Measurements from ENCODE around the gene EEF2.
"Not testable (repeated sequence)": the region's sequence is repeated elsewhere in the genome, so short reads cannot be mapped to it uniquely, and the experiment has no call there.

Gene EEF2

DNA sequence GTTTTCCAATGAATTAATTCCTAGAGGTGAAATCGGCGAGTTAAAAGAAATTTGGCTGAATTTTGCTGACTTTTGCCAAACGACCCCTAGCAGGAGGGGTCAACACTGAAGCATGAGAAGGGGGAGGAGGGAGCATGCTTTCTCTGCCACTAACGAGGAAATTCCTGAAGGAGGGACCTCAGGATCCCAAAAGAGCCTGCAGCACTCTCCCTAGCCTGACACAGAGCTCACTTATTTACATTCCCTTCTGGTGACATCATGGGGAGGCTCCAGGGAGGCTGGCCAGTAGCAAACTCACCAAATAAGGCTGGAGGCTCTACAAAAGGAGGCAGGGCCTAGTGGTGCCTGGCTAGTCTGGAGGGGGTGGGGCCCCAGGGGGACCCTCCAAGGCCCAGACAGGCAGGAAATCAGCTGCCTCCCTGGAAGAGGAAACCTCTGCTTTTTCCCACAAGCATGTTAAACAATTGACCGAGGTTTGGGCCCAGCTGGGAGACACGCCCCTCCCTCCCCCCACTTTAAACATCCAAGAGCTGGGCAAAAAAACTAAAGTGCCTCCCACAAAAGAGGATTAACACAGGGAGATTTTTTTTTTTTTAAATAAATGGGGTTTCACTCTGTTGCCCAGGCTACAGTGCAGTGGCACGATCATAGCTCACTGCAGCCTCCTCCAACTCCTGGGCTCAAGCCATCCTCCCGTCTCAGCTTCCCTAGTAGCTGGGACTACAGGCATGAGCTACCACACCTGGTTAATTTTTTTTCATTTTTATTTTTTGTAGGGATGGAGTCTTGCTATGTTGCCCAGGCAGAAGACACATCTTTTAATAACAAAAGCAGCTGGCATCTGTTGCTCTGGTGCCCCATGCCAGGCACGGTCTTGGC lies 16.5 kb downstream of the EEF2 start:
- DNase-seq, result peak; percentile 22

DNA sequence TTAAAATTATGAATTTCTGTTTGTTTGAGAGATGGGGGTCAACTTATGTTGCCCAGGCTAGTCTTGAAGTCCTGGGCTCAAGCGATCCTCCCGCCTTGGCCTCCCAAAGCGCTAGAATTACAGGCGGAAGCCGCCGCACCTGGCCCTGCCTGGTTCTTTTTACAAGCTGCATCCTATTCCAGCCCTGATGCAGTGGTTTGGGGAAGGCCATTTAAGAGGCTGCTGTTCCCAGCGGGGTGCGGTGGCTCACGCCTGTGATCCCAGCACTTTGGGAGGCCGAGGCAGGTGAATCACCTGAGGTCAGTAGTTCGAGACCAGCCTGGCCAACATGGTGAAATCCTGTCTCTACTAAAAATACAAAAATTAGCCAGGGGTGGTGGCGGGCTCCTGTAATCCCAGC lies 17.3 kb downstream of the EEF2 start:
- DNase-seq, result not testable (repeated sequence)

DNA sequence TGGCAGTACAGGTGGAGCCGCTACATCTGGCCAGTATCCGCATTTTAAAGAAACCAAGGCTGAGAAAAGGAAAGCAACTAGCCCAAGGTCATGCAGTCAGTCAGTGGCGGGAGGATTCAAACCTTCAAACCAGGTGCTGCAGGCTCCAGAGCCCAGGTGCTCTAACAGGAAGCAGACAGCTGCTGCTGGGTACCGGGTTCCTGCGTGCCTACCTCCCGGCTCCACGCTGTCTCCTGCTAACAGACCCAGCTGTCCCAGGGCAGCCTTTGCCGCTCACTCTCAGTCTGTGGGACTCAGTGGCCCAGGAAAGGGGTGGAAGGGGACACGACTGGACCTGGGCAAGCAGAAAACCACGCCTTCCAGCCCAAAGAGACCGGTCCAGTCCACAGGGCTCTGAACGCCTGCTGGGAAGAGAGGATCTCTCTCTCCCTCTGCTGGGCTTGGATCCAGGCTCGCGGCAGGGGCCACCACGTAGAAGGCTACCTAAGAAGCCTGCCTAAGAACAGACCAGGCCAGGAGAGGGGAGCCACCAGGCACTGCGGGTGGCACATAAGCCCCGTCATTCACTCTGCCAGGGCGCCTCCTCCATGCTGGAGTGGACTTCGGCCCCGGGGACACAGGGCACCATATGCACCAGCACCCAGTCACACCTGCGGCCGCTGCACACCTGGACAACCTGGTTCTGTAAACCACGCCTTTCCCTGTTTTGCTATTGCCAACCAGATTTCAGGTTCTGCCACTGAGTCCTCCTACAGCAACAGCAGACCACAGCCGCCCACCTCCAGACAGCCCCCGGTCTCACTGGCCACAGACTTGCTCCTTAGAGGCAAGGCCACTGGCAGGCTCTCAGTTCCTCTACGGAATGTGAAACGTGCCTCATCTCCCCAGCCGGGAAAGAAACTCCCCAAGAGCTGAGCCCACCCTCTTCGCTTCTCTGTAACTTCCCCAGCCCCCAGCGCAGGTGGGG lies 18.9 kb downstream of the EEF2 start:
- DNase-seq, result peak; percentile 29

DNA sequence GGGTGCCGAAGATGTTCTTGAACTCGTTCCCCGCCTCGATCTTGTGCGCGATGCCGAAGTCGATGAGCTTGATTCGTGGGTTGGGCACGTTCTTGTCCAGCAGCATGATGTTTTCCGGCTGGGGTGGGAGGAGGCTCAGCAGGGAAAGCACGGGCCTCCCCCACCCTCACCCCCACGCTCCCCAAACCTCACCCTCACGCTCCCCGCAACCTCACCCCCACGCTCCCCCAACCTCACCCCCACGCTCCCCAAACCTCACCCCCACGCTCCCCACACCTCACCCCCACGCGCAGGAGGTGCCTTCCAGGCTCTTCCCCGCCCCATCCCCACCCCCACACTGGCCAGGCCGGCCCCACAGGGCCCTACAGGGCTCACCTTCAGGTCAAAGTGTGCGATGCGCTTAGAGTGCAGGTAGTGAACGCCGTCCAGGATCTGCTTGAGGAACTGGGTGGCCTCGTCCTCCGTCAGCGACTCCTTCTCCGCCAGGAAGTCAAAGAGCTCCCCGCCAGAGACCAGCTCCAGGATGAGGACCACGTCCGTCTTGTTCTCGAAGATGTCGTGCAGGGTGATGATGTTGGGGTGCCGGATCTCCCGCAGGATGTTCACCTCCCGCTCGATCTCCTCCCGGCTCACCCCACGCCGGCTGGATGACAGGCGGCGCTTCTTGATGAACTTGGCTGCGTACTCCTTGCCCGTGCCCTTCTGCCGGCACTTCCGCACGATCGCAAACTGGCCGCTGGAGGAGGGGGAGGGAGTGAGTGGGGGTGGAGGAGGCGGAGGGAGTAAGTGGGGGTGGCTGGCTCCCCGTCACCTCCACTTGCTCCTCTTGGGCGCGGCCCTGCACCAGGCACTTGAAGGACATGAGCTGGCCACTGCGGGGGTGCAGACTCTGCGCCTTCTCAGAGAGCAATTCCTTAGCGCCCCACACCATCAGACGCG lies 20.7 kb downstream of the EEF2 start:
- no peak for DNase-seq

DNA sequence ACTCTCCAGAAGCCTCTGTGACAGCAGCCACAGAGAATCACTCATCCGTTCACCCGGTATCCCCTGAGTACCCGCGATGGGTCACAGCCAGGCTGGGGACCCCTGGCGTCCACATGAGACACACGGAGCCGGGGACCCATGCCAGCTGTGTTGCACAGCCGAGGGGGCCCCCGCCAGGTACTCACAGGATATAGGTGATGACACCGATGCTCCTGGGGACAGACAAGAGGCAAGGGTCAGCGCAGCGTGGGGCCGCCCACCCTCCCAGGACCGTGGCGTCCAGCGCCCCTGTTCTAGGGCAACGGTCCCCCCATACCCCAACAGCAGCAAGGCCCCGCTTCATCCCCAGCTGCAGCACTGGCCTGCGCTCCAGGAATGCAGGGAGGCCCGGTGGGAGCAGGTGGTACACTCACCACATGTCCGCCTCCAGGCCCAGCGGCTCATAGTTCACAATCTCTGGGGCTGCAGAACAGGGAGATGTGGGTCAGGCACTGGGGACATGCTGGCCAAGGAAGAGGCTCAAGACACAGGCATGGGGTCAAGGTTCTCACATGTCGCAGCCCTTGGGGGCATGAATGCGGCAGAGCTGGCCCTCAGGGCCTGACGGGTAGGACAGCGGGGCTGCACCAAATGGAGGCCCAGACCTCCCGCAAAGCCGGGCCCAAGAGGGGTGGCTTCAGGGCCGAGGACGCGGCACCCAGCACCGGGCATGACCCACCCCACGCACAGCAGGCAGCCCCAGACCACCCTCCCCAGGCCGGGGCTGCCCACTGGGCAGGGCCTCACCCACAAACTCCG lies 21.6 kb downstream of the EEF2 start:
- DNase-seq, result no peak

DNA sequence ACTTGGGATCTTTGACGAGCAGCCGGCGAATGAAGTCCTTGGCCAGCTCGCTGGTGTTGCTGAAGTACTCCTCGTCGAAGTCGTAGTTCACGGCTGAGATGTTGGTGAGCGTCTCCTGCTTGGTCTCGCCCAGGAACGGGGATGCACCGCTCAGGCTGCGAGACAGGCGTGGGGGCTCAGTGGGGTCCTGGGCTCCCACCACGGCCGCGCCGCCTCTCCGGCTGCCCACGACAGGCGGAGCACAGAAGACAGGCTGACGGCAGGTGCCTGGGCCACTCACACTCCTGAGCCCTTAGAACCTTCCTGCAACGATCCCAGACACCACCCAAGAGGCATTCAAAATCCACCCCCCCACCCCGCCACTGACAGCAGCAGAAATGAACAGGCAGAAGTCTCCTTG lies 24.3 kb downstream of the EEF2 start:
- no peak for DNase-seq

DNA sequence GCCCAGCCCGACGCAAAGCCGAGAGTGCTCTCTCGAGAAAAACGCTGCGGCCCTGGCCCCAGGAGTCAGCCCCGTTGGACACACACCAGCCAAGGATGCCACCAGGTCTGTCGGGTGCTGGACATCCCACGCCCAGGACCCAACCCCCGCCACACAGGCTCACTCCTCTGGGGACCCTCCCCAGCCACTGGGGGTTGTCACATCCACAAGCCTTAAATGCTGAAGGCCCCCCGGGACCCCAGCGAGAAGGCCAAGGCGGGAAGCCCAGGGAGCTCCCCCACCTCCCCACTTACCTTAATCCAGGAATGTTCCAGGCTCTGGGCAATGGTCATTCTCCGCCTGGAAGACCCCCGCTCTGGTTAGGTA lies 25.5 kb downstream of the EEF2 start:
- no peak for DNase-seq

DNA sequence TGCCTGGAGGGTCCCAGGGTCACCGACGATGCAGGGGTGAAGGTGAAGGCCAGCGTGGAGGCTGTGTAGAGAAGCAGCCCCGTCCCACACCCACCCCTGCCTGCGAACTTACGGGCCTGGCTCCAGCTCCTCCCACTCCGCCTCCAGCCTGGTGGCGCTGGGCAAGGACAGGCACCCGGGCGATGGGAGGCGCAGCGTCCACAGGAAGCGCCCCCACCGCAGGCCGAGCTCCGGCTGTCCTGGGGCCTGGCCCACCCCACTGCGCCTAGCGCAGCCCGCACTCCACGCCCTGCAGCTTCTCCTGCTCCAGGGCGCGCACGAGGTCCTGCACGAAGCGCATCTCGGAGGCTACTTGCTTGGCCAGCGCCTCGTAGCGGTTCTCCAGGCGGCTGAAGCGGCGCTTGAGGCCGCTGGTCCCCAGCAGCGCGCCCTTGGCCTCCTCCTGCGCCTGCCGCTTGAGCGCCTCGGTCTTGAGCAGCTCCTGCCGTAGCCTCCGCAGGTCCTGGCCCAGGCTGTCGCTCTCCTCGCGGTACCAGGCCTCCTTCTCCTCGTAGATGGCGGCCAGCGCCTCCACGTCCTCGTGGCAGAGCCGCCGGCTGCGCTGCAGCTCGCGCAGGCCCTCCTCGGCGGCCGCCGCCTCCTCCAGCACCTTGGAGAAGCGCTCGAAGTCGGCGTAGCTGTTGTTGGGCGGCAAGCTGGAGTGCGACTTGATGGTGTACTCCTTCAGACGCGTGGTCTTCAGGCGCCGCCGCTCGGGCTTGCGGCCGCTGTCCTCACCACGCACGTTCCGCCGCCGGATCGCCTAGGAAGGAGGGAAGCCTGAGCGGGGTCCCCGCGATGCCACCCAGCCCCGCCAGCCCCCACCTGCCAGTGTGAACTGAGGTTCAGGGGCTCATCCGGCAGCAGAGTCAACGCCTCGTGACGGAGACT lies 26.2 kb downstream of the EEF2 start:
- no peak for DNase-seq

DNA sequence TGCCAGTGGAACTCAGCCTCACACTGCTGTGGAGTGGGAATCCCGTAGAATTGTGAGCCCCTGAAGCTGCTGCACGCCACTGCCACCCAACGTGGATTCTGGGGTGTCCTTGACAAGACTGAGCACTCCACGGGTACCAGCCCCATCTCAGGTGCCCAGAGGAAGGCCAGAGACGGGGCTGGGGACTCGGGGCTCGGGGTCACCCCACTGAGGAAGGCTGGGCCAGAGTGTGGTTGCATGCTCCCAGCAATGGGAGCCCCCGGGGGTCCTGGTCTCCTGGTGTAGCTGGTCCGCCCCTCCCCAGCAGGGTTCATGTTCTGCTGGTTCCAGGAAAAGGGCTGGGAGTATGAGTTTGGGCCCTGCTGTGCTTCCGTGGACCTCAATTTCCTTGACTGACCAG lies 29.6 kb downstream of the EEF2 start:
- no peak for DNase-seq

DNA sequence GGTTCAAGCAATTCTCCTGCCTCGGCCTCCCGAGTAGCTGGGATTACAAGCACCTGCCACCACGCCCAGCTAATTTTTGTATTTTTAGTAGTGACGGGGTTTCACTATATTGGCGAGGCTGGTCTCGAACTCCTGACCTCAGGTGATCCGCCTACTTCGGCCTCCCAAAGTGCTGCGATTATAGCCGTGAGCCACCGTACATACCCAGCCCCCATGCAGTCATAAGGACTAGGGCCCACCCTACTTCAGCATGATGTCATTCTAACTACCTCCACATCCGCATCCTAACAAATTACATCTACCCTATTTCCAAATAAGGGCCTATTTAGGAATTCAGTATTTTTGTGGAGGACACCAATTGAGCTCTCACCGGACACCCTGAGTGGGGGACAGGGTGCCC lies 30.0 kb downstream of the EEF2 start:
- DNase-seq, result not testable (repeated sequence)

DNA sequence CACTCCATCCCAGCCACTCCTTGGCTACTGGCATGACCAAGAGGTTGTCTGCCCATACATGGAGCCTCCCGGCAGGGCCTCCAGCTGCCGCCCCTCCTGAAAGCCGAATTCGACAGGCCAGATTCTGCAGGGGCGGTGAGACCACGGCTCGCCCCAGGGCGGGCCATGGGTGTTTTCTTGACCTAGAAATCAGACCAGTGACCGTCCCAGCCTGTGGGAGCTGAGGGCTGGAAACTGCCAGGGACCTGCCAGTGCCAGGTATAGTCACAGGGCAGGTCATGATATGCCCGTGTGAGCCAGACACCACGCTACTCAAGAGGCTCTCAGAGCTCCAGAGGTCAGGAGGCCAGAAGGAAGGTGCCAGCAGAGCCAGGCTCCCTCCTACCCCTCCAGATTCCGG lies 31.2 kb downstream of the EEF2 start:
- DNase-seq, result no peak

DNA sequence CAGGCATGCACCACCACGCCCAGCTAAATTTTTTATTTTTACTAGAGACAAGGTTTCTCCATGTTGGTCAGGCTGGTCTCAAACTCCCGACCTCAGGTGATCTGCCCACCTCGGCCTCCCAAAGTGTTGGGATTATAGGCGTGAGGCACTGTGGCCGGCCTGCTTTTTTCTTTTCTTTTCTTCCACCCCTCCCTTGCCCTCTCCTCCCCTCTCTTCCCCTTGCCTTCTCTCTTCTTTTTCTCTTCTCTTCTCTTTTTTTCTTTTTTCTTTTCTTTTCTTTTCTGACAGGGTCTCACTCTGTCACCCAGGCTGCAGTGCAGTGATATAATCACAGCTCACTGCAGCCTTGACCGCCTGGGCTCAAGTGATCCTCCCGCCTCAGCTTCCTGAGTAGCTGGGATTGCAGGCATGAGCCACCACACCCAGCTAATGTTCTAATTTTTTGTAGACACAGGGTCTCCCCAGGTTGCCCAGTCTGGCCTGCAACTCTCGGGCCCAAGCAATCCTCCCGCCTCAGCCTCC lies 32.4 kb downstream of the EEF2 start:
- not testable (repeated sequence) for DNase-seq

DNA sequence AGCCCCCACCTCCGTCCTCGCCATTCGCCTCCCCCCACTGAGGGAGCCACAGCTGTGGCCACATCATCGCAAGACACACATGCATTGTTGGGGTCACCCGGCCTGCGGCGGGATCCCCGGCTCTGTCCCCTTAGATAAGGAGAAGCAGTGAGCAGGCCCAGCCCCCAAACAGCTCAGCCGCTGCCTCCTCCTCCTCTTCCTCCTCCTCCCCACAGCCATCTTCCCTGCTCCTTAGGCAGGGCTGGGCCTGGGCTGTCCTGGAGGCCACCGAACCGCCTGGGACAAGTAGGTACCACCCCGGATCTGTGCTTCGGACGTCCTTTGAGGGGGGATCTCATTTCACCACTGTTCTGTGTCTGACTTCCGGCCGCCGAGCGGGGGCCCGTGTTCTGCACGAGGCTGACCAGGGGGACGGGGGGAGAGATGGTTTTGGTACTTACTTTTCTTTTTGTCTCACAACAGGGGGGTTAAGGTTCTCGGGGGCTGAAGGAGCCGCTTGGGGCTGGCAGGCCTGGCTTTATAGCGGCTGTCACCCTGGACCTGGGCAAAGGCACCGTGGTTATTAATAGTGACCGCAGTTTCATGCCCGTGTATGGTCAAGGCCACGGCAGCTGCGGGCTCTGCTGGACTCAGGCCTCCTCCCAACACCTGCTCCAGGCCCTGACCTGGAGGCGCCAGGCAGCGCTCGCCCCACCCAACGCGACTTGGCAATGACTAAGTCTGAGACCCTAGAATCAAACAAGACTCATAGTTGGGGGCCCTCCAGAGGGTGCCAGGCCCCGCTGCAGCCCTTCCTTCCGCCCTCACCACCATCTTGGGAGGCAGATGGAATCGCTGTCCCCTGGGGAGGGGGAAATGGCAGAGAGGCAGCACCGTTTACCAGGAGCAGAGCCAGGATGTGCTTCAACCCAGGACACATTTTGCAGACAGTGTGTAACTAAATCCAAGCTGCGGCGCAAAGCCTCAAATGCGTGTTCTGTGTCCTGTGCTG lies 34.1 kb downstream of the EEF2 start:
- no peak for DNase-seq

DNA sequence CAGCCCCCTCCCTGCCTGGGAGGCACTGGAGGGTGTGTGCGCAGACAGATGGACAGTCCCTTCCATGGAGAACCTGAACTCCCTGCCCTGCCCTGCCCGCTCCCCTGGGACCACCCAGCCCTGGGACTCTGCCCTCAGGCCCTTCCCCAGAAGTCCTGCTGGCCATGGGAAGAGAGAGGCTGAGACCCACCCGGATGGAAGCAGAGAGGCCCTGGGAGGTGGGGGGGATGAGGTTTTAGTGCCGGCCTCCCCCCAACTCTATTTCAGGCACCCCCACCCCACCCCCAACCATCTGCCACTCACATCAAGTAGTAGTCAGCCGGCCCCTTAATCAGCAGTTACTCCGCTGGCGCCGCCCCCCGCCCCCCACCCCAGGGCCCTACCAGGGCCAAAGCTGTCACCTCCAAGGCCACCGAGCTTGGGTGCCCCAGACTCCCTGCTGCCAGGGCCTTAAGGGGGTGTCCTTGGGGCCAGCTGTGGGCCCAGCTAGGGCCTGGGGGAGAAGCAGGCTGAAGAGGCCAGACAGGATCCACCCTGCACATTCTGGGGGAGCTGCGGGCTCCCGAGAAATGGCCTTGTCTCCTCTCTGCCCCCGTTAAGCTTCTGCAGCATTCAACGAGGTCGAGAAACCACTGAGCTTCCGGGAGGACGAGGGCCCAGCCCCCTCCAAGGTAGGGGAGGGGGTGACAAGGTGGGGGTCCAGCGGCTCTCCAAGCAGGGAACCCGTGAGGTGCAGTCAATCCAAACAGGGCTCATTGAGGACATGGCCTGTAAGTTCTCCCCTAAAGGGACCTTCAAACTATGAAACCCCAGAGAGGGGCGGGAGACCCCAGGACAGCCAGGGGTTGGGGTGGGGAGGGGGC lies 35.0 kb downstream of the EEF2 start:
- DNase-seq, result no peak

DNA sequence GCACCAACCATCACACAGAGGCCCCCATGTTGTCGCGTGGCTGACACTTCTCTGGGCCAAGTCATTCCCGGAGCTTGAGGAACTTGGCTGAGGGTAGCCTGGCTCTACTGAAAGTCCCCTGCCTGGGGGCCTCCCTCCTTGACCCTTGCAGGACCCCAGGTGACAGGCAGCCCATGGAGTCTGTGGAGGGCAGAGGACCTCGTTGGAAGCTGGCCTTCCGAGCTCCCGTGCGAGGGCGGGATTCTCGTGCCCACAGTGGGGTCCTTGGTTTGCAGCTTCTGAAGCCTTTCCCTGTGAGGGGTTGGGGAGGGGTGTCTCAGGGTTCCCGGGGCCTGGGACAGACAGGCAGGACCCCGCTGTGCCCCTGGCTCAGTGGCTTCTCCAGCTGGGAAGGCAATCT lies 36.0 kb downstream of the EEF2 start:
- no peak for DNase-seq

DNA sequence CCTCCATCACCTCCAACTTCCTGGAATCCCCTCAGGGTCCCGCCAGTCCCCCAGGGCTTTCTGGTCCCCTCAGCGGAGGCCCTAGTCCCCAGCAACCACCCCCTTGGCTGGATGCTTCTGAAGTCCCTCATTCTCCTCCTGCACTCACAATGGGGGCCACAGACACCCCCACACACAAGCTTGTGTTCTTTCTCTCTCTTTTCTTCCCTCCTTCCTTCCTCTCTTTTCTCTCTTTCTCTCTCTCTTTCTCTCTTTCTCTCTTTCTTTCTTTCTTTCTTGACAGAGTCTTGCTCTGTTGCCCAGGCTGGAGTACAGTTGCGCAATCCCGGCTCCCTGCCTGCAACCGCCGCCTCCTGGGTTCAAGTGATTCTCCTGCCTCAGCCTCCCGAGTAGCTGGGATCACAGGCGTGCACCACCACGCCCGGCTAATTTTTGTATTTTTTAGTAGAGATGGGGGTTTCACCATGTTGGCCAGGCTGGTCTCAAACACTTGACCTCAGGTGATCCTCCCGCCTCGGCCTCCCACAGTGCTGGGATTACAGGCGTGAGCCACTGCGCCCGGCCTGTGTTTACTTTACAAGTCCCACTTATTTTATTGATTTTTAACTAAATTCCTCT lies 37.8 kb downstream of the EEF2 start:
- not testable (repeated sequence) for DNase-seq

DNA sequence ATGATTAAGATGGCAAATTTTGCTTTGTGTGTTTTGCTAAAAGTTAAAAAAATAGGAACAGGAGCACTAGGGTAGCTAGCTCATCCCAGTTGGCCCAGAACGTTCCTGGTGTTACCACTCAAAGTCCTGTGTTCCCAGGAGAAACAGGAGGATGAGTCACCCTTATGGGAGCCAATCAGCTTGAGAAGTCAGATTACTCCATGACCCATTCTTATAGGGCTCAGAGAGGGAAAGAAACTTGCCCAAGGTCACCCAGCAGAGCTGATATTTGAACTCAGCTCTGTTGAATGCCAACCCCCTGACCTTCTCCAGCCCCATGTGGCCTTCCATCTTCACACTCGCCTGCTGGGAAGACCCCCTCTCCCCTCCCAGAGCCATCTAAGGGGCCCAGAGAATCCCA lies 39.4 kb downstream of the EEF2 start:
- no peak for DNase-seq

Measured in NCI-H2081 treated with DMSO at 0.1 percent for 48 hours (cell line).